RWPE2 (cell line): ENCODE data around the gene GANAB.

Source experiments
- ATAC-seq: fragments of 200-7000 bp; cut with Tn5 transposase; 3 replicates; pipeline ENCODE4 v1.9.1; 2021; ENCODE audit warnings: low read depth
- DNase-seq: peaks from one replicate; pipeline ENCODE4 v3.0.0-alpha.2; 2020; ENCODE audit warnings: low spot score
- H3K27ac ChIP-seq: fragments of 450-650 bp; 2 replicates; pipeline ENCODE4 v1.5.1; 2017; ENCODE audit warnings: mild to moderate bottlenecking; ENCODE audit not compliant: poor library complexity, severe bottlenecking
- H3K27me3 ChIP-seq: fragments of 250-450 bp; sonication (Bioruptor Pico); 2 replicates; pipeline ENCODE4 v1.5.1; 2021; ENCODE audit warnings: mild to moderate bottlenecking, moderate library complexity; ENCODE audit not compliant: insufficient read depth, poor library complexity, severe bottlenecking
- H3K36me3 ChIP-seq: fragments of 250-450 bp; sonication (Bioruptor Pico); 2 replicates; pipeline ENCODE4 v1.5.1; 2020; ENCODE audit warnings: low read depth, mild to moderate bottlenecking, moderate library complexity
- H3K4me1 ChIP-seq: fragments of 250-450 bp; sonication (Bioruptor Pico); 2 replicates; pipeline ENCODE4 v1.5.1; 2021; ENCODE audit warnings: mild to moderate bottlenecking, moderate library complexity; ENCODE audit not compliant: insufficient read depth, poor library complexity, severe bottlenecking
- H3K4me3 ChIP-seq: fragments of 250-450 bp; sonication (Bioruptor Pico); 2 replicates; pipeline ENCODE4 v1.5.1; 2021; ENCODE audit warnings: mild to moderate bottlenecking, moderate library complexity; ENCODE audit not compliant: severe bottlenecking
- H3K9me3 ChIP-seq: fragments of 250-450 bp; sonication (Bioruptor Pico); 2 replicates; pipeline ENCODE4 v1.5.1; 2021; ENCODE audit warnings: mild to moderate bottlenecking, moderate library complexity; ENCODE audit not compliant: severe bottlenecking
- TF ChIP-seq, protein P1 (sequence below): fragments of 450-650 bp; IDR thresholded peaks from one replicate; pipeline ENCODE4 v1.5.1; 2017; ENCODE audit warnings: mild to moderate bottlenecking, moderate library complexity; ENCODE audit not compliant: poor library complexity, severe bottlenecking

The GANAB gene

DNA sequence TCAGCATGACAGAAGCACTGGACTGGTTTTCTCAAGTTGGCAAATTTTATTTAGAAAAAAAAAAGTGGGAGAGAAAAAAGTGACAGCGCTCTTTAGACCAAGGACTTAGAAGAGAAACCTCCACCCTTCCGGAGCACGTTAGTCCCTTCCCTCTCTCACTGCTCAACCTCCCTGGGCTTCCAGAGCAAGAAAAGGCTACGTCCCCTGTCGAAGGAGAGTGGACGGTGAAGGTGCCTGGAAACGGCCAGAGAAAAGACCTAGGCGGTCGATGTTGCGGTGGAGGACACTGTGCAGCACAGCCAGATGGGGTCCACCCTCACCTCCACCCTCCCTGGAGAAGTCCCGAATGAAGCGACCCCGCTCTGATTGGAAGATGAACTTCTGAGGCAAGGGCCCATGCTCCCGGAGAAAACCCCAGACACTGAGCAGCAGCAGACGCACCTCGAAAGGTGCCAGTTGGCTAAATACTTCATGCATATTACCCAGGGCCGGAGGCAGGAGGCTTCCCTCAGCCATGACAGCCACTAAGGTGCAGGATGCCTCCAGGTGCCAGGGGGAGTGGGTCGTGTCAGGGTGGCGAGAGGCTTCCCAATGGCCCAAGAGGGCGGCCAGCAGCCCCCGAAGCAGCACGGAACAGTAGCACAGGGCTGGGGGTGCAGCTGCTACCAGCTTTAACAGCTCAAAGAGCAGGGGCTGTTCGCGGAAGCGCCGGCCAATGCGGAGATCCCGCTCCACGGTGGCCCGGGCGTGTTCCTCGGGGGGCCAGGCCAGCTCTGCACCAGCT, 604 bp upstream of the GANAB start:
- H3K4me1 ChIP-seq, result no peaks in the 10 kb centered on the region
- H3K4me3 ChIP-seq, result no peak overlapping the region
- ATAC-seq, result no peak
- H3K27ac ChIP-seq, result peak overlapping the region; percentile 69
- DNase-seq, result no peak
- H3K36me3 ChIP-seq, result peaks cover 48% of the 10 kb centered on the region
- H3K9me3 ChIP-seq, result no peaks in the 10 kb centered on the region
- no peaks in the 10 kb centered on the region for H3K27me3 ChIP-seq
- TF ChIP-seq, protein P1, sequence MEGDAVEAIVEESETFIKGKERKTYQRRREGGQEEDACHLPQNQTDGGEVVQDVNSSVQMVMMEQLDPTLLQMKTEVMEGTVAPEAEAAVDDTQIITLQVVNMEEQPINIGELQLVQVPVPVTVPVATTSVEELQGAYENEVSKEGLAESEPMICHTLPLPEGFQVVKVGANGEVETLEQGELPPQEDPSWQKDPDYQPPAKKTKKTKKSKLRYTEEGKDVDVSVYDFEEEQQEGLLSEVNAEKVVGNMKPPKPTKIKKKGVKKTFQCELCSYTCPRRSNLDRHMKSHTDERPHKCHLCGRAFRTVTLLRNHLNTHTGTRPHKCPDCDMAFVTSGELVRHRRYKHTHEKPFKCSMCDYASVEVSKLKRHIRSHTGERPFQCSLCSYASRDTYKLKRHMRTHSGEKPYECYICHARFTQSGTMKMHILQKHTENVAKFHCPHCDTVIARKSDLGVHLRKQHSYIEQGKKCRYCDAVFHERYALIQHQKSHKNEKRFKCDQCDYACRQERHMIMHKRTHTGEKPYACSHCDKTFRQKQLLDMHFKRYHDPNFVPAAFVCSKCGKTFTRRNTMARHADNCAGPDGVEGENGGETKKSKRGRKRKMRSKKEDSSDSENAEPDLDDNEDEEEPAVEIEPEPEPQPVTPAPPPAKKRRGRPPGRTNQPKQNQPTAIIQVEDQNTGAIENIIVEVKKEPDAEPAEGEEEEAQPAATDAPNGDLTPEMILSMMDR, result no peak

DNA sequence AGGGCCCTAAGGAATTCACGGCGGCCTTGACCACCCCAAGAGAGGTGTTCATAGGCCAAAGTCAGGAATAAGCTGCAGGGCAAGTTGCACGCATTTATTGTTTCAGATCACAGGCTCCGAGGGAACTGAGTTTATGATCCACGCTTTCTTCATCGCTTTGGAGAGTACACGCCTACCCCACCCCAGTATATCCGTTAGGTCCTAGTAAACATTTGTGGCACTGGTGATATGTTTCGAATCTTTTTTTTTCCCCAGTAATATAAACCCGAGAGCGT, 805 bp downstream of the GANAB start:
- TF ChIP-seq, protein P1, result no peak
- Histone ChIP-seq H3K4me1 (no peaks in the 10 kb centered on the region), H3K27ac (peak overlapping the region; percentile 69), H3K27me3 (no peaks in the 10 kb centered on the region), H3K9me3 (no peaks in the 10 kb centered on the region), H3K4me3 (peak overlapping the region; percentile 97), H3K36me3 (peaks cover 48% of the 10 kb centered on the region)
- no peak for DNase-seq
- ATAC-seq, result no peak

DNA sequence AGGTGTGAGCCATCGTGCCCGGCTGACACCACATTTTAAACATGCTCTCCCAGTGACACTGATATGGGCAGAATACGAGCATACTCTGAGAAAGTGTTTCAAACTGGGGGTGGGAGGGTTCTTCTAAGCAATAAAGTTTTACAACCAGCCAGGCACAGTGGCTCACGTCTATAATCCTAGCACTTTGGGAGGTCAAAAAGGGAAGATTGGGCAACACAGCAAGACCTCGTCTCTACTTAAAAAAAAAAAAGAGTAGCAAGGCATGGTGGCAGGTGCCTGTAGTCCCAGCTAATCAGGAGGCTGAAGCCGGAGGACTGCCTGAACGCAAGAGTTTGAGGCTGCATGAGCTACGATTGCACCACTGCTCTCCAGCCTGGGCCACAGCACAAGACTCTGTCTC, 2.2 kb downstream of the GANAB start:
- no peak for DNase-seq
- Histone ChIP-seq H3K27me3 (no peaks in the 10 kb centered on the region), H3K4me3 (no peak overlapping the region), H3K36me3 (peaks cover 48% of the 10 kb centered on the region), H3K27ac (no peak overlapping the region), H3K9me3 (no peaks in the 10 kb centered on the region), H3K4me1 (no peaks in the 10 kb centered on the region)
- TF ChIP-seq, protein P1, result no peak
- ATAC-seq, result no peak

DNA sequence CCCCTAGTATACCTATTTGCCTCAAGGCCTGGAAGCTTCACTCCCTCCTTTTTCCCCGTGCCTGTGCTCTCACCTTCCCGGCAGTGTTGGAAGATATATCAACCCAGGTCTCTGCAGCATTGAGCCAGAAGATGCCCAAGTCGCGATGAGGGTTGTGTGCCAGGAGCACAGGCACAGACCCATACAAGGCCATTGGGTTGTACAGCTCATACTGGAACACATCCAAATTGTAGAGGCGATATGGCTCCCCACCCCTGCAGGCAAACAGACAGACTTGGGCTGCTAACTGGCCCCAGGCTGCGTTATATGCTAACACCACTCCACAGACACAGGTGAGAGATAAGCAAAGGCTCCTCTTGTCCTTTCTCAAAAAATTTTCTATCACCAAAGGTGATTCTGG, 13.9 kb downstream of the GANAB start:
- ATAC-seq (no peak), DNase-seq (no peak)
- H3K4me3 ChIP-seq, result no peak overlapping the region
- H3K27me3 ChIP-seq, result no peaks in the 10 kb centered on the region
- TF ChIP-seq, protein P1, result no peak
- H3K27ac ChIP-seq, result no peak overlapping the region
- no peaks in the 10 kb centered on the region for H3K4me1 ChIP-seq
- no peaks in the 10 kb centered on the region for H3K9me3 ChIP-seq
- H3K36me3 ChIP-seq, result peaks cover 100% of the 10 kb centered on the region

DNA sequence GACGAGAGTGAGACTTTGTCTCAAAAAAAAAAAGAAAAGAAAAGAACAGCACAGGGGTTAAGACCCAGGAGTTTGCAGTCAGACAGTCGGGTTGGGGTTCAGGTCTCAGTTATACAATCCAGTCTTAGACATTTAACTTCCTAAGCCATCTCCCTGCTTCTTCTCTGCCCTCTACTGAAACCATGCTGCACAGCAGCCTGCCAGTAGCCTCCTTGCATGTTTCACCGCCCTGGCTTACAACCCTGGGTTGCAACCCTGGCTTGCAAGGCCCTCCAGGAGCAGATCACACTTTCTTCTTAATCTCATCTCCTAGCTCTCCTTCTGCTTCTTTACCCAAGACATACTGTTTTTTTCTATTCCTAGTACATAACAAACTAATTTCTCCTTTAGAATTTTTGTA, 18.7 kb downstream of the GANAB start:
- no peaks in the 10 kb centered on the region for H3K27me3 ChIP-seq
- ATAC-seq, result peak; percentile 48; the same call in 2 of the 3 replicates
- H3K36me3 ChIP-seq, result peaks cover 72% of the 10 kb centered on the region
- no peak overlapping the region for H3K4me3 ChIP-seq
- DNase-seq, result no peak
- no peaks in the 10 kb centered on the region for H3K4me1 ChIP-seq
- H3K27ac ChIP-seq, result no peak overlapping the region
- H3K9me3 ChIP-seq, result no peaks in the 10 kb centered on the region
- TF ChIP-seq, protein P1, result peak; percentile 16
